Inflammatory macrophage treated with lipopolysaccharide for 1 hour (primary cell): ENCODE measurements around the gene TNN.
A peak's percentile ranks its signal among the peaks of the same experiment; 100 is the strongest.
"Not testable (repeated sequence)": the region's sequence is repeated elsewhere in the genome, so short reads cannot be mapped to it uniquely, and the experiment has no call there.

Experiments
- DNase-seq, 2 donors: peaks; one replicate each; pipeline ENCODE4 v3.0.0-alpha.2; 2020 to 2022

TNN gene

GRCh38 chr1:175071276-175071943 is 3.8 kb downstream of the TNN start:
- DNase-seq: no peak

- DNase-seq: peak; percentile 53 to 89
Measured at GRCh38 chr1:175072099-175072951, 4.7 kb downstream of the TNN start.

- peak; percentile 73 to 74 for DNase-seq
Measured at GRCh38 chr1:175073061-175073460, 5.4 kb downstream of the TNN start.

GRCh38 chr1:175073633-175074032 is 6.0 kb downstream of the TNN start:
- no peak for DNase-seq

GRCh38 chr1:175075572-175076568 is 8.2 kb downstream of the TNN start:
- no peak for DNase-seq

- DNase-seq: no peak
Measured at GRCh38 chr1:175077356-175078030, 9.9 kb downstream of the TNN start.

- DNase-seq: no peak
Measured at GRCh38 chr1:175078629-175079028, 11.0 kb downstream of the TNN start.

GRCh38 chr1:175079338-175079737 is 11.7 kb downstream of the TNN start:
- DNase-seq: no peak

- no peak for DNase-seq
Measured at GRCh38 chr1:175080030-175080429, 12.4 kb downstream of the TNN start.

- DNase-seq: no peak
Measured at GRCh38 chr1:175081983-175082382, 14.3 kb downstream of the TNN start.

GRCh38 chr1:175088525-175088951 is 20.9 kb downstream of the TNN start:
- DNase-seq: no peak

GRCh38 chr1:175089136-175089718 is 21.6 kb downstream of the TNN start:
- DNase-seq: no peak

- no peak for DNase-seq
Measured at GRCh38 chr1:175090780-175091179, 23.1 kb downstream of the TNN start.

- no peak for DNase-seq
Measured at GRCh38 chr1:175094626-175095025, 27.0 kb downstream of the TNN start.

GRCh38 chr1:175095069-175095468 is 27.4 kb downstream of the TNN start:
- no peak for DNase-seq

GRCh38 chr1:175095978-175096607 is 28.5 kb downstream of the TNN start:
- DNase-seq: no peak

- no peak for DNase-seq
Measured at GRCh38 chr1:175097361-175097760, 29.7 kb downstream of the TNN start.

GRCh38 chr1:175099916-175100315 is 32.3 kb downstream of the TNN start:
- DNase-seq: no peak

- DNase-seq: not testable (repeated sequence)
Measured at GRCh38 chr1:175102166-175102565, 34.5 kb downstream of the TNN start.

GRCh38 chr1:175106536-175106935 is 38.9 kb downstream of the TNN start:
- DNase-seq: not testable (repeated sequence)

- not testable (repeated sequence) for DNase-seq
Measured at GRCh38 chr1:175108331-175108820, 40.7 kb downstream of the TNN start.
